ENCODE results near the gene CTNND2.

DNA sequence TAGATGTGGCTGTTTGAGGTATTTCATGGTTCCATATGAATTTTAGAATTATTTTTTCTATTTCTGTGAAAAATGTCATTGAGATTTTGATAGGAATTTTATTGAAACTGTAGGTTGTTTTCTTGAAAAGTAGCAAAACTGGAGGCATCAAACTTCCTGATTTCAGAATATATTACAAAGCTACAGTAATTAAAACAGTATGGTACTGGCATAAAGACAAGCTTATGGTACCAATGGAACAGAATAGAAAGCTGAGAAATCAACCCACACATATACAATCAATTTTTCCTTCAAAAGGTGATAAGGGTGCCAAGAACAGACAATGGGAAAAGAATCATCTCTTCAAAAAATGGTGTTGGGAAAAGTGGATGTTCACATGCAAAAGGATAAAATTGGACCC lies 945.5 kb downstream of the CTNND2 start:
- TF ChIP-seq, protein P1, sequence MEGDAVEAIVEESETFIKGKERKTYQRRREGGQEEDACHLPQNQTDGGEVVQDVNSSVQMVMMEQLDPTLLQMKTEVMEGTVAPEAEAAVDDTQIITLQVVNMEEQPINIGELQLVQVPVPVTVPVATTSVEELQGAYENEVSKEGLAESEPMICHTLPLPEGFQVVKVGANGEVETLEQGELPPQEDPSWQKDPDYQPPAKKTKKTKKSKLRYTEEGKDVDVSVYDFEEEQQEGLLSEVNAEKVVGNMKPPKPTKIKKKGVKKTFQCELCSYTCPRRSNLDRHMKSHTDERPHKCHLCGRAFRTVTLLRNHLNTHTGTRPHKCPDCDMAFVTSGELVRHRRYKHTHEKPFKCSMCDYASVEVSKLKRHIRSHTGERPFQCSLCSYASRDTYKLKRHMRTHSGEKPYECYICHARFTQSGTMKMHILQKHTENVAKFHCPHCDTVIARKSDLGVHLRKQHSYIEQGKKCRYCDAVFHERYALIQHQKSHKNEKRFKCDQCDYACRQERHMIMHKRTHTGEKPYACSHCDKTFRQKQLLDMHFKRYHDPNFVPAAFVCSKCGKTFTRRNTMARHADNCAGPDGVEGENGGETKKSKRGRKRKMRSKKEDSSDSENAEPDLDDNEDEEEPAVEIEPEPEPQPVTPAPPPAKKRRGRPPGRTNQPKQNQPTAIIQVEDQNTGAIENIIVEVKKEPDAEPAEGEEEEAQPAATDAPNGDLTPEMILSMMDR (IDR thresholded peaks at IDR 0.05; ENCODE audit: low read length): no peak
- TF ChIP-seq EZH2 (optimal IDR thresholded peaks at IDR 0.05; ENCODE audit: low read depth, low read length) (no peak), EZH2phosphoT487 (IDR thresholded peaks at IDR 0.05; ENCODE audit: low read length) (no peak)
